Stimulated activated CD4-positive, alpha-beta T cell treated with anti-CD3 and anti-CD28 coated beads, Interleukin-2, amount 100 ng/mL, for 24 hours (primary cell): Measurements from ENCODE around the gene CIT.

Experiments
- DNase-seq, 2 donors: peaks; one replicate each; pipeline ENCODE4 v3.0.0-alpha.2; 2020

CIT gene

GRCh38 chr12:119803381-119803791, 73.7 kb downstream of the CIT start:
- no peak for DNase-seq

- DNase-seq = no peak
Observed at GRCh38 chr12:119802472-119802871, 74.6 kb downstream of the CIT start.

GRCh38 chr12:119797090-119797489, 80.0 kb downstream of the CIT start:
- DNase-seq = no peak

- DNase-seq = no peak
Observed at GRCh38 chr12:119796292-119796691, 80.8 kb downstream of the CIT start.

- no peak for DNase-seq
Observed at GRCh38 chr12:119791453-119791852, 85.7 kb downstream of the CIT start.

- no peak for DNase-seq
Observed at GRCh38 chr12:119788786-119789185, 88.3 kb downstream of the CIT start.

GRCh38 chr12:119786539-119786938, 90.6 kb downstream of the CIT start:
- DNase-seq = no peak

- no peak for DNase-seq
Observed at GRCh38 chr12:119784673-119785072, 92.4 kb downstream of the CIT start.

- no peak for DNase-seq
Observed at GRCh38 chr12:119783787-119784186, 93.3 kb downstream of the CIT start.

- DNase-seq = no peak
Observed at GRCh38 chr12:119781804-119782203, 95.3 kb downstream of the CIT start.

- DNase-seq = peak in 1 of 2 donors; percentile 8
Observed at GRCh38 chr12:119780786-119781434, 96.2 kb downstream of the CIT start.

GRCh38 chr12:119775246-119775895, 101.7 kb downstream of the CIT start:
- no peak for DNase-seq

GRCh38 chr12:119772431-119772830, 104.7 kb downstream of the CIT start:
- no peak for DNase-seq

GRCh38 chr12:119770146-119770545, 107.0 kb downstream of the CIT start:
- no peak for DNase-seq

GRCh38 chr12:119762619-119763018, 114.5 kb downstream of the CIT start:
- no peak for DNase-seq

- no peak for DNase-seq
Observed at GRCh38 chr12:119758722-119759121, 118.4 kb downstream of the CIT start.

- no peak for DNase-seq
Observed at GRCh38 chr12:119758234-119758633, 118.9 kb downstream of the CIT start.

GRCh38 chr12:119751961-119752360, 125.2 kb downstream of the CIT start:
- DNase-seq = no peak

- no peak for DNase-seq
Observed at GRCh38 chr12:119749666-119750065, 127.5 kb downstream of the CIT start.

GRCh38 chr12:119748497-119748896, 128.6 kb downstream of the CIT start:
- DNase-seq = no peak

GRCh38 chr12:119746169-119746568, 131.0 kb downstream of the CIT start:
- DNase-seq = no peak

- no peak for DNase-seq
Observed at GRCh38 chr12:119744900-119745606, 132.1 kb downstream of the CIT start.

- DNase-seq = no peak
Observed at GRCh38 chr12:119742700-119743099, 134.4 kb downstream of the CIT start.

GRCh38 chr12:119740830-119741229, 136.3 kb downstream of the CIT start:
- DNase-seq = no peak
